Ishikawa (cell line): ENCODE results near the gene TBC1D1.

Source experiments
- CEBPB ChIP-seq: IDR thresholded peaks from 2 replicates; pipeline ENCODE4 v1.6.1; 2012
- CREB1 ChIP-seq: IDR thresholded peaks from 2 replicates; pipeline ENCODE4 v1.6.1; 2012; ENCODE audit warnings: low read depth
- EGR1 ChIP-seq: IDR thresholded peaks from 2 replicates; pipeline ENCODE4 v1.6.1; 2012
- EP300 ChIP-seq: IDR thresholded peaks from 2 replicates; pipeline ENCODE4 v1.6.1; 2012; ENCODE audit warnings: borderline replicate concordance
- FOXM1 ChIP-seq: IDR thresholded peaks from 2 replicates; pipeline ENCODE4 v1.6.1; 2012; ENCODE audit warnings: low read depth, borderline replicate concordance
- NFIC ChIP-seq: IDR thresholded peaks from 2 replicates; pipeline ENCODE4 v1.6.1; 2012
- RAD21 ChIP-seq: IDR thresholded peaks from 2 replicates; pipeline ENCODE4 v1.6.1; 2012; ENCODE audit warnings: low read depth
- TAF1 ChIP-seq: IDR thresholded peaks from 2 replicates; pipeline ENCODE4 v1.6.1; 2012; ENCODE audit warnings: low read depth, mild to moderate bottlenecking
- TCF12 ChIP-seq: IDR thresholded peaks from 2 replicates; pipeline ENCODE4 v1.6.1; 2012; ENCODE audit warnings: low read depth
- TEAD4 ChIP-seq: IDR thresholded peaks from 2 replicates; pipeline ENCODE4 v1.6.1; 2012
- YY1 ChIP-seq: IDR thresholded peaks from 2 replicates; pipeline ENCODE4 v1.6.1; 2012; ENCODE audit warnings: low read depth
- ZBTB7A ChIP-seq: IDR thresholded peaks from 2 replicates; pipeline ENCODE4 v1.6.1; 2012; ENCODE audit warnings: low read depth
- TF ChIP-seq, protein P1 (sequence below): IDR thresholded peaks from 2 replicates; pipeline ENCODE4 v1.6.1; 2012
- TF ChIP-seq, protein P2 (sequence below): IDR thresholded peaks from 2 replicates; pipeline ENCODE4 v1.6.1; 2012; ENCODE audit warnings: low read depth, mild to moderate bottlenecking
- TF ChIP-seq, protein P3 (sequence below): IDR thresholded peaks from 2 replicates; pipeline ENCODE4 v1.6.1; 2012

Gene TBC1D1

DNA sequence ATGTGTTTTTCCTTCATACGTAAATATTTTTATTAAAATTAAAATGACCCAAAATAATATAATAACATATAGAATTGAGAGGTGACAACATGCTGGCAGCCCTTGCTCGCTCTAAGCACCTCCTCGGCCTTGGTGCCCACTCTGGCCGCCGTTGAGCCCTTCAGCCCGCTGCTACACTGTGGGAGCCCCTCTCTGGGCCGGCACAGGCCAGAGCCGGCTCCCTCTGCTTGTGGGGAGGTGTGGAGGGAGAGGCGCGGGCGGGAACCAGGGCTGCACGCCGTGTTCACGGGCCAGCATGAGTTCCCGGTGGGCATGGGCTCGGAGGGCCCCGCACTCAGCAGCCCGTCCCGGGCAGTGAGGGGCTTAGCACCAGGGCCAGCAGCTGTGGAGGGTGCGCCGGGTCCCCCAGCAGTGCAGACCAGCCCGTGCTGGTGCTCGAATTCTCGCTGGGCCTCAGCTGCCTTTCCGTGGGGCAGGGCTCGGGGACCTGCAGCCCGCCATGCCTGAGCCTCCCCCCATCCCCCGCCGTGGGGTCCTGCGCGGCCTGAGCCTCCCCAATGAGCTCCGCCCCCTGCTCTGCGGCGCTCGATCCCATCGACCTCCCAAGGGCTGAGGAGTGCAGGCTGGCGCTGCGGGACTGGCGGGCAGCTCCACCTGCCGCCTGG lies 291.6 kb downstream of the TBC1D1 start:
- no peak for TF ChIP-seq CEBPB
- TF ChIP-seq TCF12: no peak
- TF ChIP-seq TEAD4: no peak
- no peak for TF ChIP-seq TAF1
- no peak for TF ChIP-seq NFIC
- TF ChIP-seq, protein P1, sequence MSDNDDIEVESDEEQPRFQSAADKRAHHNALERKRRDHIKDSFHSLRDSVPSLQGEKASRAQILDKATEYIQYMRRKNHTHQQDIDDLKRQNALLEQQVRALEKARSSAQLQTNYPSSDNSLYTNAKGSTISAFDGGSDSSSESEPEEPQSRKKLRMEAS: no peak
- TF ChIP-seq, protein P2, sequence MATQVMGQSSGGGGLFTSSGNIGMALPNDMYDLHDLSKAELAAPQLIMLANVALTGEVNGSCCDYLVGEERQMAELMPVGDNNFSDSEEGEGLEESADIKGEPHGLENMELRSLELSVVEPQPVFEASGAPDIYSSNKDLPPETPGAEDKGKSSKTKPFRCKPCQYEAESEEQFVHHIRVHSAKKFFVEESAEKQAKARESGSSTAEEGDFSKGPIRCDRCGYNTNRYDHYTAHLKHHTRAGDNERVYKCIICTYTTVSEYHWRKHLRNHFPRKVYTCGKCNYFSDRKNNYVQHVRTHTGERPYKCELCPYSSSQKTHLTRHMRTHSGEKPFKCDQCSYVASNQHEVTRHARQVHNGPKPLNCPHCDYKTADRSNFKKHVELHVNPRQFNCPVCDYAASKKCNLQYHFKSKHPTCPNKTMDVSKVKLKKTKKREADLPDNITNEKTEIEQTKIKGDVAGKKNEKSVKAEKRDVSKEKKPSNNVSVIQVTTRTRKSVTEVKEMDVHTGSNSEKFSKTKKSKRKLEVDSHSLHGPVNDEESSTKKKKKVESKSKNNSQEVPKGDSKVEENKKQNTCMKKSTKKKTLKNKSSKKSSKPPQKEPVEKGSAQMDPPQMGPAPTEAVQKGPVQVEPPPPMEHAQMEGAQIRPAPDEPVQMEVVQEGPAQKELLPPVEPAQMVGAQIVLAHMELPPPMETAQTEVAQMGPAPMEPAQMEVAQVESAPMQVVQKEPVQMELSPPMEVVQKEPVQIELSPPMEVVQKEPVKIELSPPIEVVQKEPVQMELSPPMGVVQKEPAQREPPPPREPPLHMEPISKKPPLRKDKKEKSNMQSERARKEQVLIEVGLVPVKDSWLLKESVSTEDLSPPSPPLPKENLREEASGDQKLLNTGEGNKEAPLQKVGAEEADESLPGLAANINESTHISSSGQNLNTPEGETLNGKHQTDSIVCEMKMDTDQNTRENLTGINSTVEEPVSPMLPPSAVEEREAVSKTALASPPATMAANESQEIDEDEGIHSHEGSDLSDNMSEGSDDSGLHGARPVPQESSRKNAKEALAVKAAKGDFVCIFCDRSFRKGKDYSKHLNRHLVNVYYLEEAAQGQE: no peak
- TF ChIP-seq, protein P3, sequence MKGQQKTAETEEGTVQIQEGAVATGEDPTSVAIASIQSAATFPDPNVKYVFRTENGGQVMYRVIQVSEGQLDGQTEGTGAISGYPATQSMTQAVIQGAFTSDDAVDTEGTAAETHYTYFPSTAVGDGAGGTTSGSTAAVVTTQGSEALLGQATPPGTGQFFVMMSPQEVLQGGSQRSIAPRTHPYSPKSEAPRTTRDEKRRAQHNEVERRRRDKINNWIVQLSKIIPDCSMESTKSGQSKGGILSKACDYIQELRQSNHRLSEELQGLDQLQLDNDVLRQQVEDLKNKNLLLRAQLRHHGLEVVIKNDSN: no peak
- TF ChIP-seq FOXM1: no peak
- no peak for TF ChIP-seq ZBTB7A
- no peak for TF ChIP-seq EP300
- TF ChIP-seq YY1: no peak
- no peak for TF ChIP-seq CREB1

DNA sequence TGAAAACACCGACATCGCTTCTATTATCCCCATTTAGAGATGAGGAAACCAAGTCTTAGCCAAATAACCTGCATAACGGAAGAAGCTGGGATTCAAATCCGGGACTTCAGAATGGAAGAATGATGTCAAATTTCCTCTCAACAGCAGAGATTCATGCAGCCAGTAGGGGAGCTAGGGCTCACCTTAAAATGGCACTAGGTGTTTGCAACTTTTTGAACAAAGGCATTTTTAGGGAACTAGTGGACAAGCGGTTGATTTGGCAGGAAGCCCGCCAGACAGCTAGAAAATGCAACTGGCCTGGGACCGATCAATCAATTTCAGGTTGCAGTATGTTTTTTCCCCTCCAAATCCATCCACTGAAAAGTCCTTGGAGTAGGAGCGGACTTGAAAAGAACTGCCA lies 293.5 kb downstream of the TBC1D1 start:
- TF ChIP-seq TCF12 (no peak), RAD21 (peak; percentile 19; the same call in 1 of the 2 replicates), FOXM1 (no peak), TAF1 (no peak), EGR1 (no peak), YY1 (no peak)

DNA sequence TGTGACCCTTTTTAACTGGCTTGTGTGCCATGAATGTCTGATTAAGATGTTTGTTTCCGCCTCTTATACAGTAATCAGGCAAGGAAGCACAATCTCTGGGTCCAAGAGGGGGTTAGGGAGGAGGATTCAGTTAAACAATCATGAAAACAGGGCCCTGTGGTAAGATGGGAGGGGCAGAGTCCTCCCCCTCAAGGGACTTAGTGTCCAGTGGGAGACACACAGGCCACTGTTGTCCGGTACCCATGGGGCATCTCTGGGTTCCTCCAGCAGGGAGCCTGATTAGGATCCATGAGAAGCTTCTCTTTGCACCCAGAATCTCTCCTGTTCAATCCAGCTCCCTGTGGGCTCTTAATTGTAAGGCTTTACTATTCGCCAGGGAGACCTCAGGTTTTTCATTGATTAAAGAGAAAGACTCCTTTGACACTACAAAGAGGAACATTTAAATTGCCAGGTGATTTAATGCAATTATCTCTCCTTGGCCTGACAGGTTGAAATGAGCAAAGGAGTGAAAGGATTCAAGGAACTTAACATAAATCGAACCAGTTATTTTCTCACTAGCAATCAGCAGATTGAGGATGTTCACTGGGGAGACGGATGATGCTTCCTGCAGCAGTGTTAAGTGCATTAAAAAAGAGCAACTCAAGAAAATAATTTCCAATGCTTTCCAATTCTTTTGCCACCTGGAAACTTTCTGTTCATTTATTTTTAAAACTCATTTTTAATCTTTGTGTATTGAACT lies 294.7 kb downstream of the TBC1D1 start:
- TF ChIP-seq YY1 (no peak), RAD21 (no peak), CEBPB (no peak), EP300 (no peak), TCF12 (no peak), CREB1 (no peak), TEAD4 (no peak), FOXM1 (no peak), EGR1 (no peak), NFIC (no peak), TAF1 (no peak), ZBTB7A (no peak)
- TF ChIP-seq, protein P3: no peak
- TF ChIP-seq, protein P1: no peak
- TF ChIP-seq, protein P2: no peak

DNA sequence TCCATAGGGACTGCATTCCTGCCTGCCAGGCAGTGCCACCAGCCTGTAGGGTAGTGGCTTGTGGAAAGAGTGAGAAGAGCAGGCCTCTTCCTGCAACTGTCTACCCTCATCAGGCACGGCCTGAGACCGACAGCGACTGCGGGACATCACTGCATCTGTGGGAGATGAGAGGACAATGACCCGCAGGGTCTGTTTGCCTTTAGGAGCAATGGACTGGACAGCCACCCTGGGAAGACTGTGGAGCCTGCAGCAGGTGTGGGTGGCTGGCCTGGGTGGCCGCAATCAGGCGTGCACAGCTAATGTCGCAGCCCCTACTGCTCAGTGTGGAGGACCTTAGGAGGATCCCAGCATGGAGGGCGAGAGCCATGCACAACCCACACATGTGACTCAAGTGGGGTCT lies 297.3 kb downstream of the TBC1D1 start:
- TF ChIP-seq EP300: no peak
- no peak for TF ChIP-seq TEAD4
- TF ChIP-seq ZBTB7A: no peak
- no peak for TF ChIP-seq FOXM1
- no peak for TF ChIP-seq RAD21
- no peak for TF ChIP-seq TCF12
- no peak for TF ChIP-seq CREB1
- no peak for TF ChIP-seq CEBPB
- TF ChIP-seq, protein P3: no peak
- TF ChIP-seq, protein P1: no peak
- no peak for TF ChIP-seq EGR1
- no peak for TF ChIP-seq NFIC
- TF ChIP-seq, protein P2: no peak
- no peak for TF ChIP-seq YY1
- TF ChIP-seq TAF1: no peak
